SH-SY5Y (cell line): Measurements from ENCODE around the gene RIN1.

Source experiments
- GATA2 ChIP-seq: IDR thresholded peaks from 2 replicates; pipeline ENCODE4 v1.6.1; 2011; ENCODE audit warnings: mild to moderate bottlenecking, low read depth, low read length
- GATA3 ChIP-seq: IDR thresholded peaks from 2 replicates; pipeline ENCODE4 v1.6.1; 2011; ENCODE audit warnings: low read depth, mild to moderate bottlenecking, low read length, moderate library complexity

GRCh38 chr11:66343176-66343575 is 6.9 kb upstream of the RIN1 start:
- TF ChIP-seq GATA2: no peak
- TF ChIP-seq GATA3: no peak
